Activated CD8-positive, alpha-beta memory T cell treated with anti-CD3 and anti-CD28 coated beads, Interleukin-2, amount 50 U/mL, for 1 hour (primary cell): ENCODE measurements around the gene MAGEB16.

Source experiments
- DNase-seq: peaks from one replicate; pipeline ENCODE4 v3.0.0-alpha.2; 2020; ENCODE audit errors: extremely low read depth

MAGEB16 gene

GRCh38 chrX:35798042-35798441, at the start of gene MAGEB16:
MAGEB16 (plus strand) TSS chrX:35798342; CDS start chrX:35802197, 3,855 bp downstream.
- no peak for DNase-seq

- no peak for DNase-seq
Observed at GRCh38 chrX:35773958-35774564, 24.1 kb upstream of the MAGEB16 start.

DNA sequence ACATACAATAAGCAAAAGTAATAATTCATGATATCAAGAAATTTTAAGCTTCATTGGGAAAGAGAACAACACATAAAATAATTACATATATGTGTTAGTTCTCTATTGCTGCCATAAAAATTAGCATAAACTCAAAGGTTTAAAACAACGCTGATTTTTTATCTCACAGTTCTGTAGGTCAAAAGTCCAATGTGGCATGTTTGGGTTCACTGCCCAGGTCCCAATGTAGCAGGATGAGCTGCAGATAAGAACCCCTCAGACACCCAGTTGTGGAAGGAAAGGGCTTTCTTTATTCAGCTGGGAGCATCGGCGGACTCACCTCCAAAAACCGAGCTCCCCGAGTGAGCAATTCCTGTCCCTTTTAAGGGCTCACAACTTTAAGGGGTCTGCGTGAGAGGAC, 13.1 kb upstream of the MAGEB16 start:
- DNase-seq = no peak

GRCh38 chrX:35786271-35786670, 11.9 kb upstream of the MAGEB16 start:
- no peak for DNase-seq

DNA sequence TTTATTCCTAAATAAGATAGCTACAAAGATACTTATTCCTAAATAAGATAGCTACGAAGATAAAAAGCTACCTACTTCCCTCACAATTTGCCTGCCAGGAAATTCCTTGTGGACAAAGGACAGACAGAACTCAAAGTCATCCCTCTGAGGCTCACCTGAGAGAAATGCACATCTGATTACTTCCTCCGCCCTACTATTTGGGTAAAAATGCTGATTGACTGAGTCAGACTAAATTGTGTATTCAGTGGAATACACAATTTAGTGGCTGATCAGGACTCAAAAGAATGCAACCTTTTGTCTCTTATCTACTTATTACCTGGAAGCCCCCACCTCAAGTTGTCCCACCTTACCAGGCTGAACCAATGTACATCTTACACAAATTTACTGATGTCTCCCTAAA, 10.3 kb upstream of the MAGEB16 start:
- DNase-seq = no peak

DNA sequence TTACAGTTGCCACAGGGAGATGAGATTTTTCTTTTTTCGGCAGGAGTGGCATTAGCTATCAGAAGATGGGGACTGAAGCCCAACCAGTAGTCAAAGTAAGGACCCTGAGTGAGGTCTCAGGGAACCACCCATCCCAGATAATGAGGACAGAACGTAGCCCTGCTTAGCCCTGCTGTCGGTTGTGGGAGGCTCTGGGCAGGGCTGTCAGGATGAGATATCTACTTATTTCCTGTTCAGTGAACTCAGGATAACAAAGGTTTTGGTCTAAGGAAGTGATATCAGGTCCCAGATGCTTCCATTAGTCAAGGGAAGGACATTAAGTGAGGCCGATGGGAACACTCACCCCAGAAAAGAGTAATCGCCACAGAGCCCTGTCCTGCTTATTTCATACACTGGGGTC, 2.3 kb downstream of the MAGEB16 start:
- DNase-seq = no peak

- DNase-seq = no peak
Observed at GRCh38 chrX:35809781-35810180, 11.6 kb downstream of the MAGEB16 start.

DNA sequence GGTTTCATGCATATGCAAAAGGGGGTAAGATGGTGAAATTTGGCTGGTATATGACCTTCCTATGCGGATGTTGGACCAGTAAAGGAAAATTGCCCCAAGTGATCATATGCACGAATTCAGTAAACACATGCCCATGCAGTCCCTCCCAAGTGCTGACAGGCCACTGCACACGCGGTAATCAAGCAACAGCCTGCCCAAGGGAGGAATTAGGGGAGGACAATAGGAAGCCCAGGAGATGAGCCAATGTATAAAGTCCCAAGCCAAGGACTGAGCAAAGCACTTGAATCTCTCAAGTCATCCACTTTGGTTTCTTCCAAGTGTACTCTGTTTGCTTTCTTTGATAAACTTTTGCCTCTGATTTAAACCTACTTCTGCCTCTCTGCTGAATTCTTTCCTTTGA, 21.1 kb downstream of the MAGEB16 start:
- DNase-seq = no peak

DNA sequence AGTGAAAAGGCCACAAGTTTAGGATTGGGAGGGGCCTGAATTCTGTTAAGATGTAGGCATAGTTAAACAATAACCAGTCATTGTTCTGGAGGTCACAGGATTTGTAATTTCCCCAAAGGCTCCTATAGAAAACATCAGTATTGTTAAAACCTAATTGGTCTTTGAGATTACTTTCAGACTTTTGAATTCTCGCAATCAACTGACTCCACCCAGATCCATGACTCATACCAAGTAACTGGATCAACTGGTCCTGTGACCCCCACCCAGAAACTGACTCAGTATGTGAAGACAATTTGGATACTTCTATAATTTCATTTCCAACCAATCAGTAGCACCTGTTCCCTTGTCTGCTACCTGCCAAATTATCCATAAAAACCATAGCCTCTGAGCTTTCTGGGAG, 28.4 kb downstream of the MAGEB16 start:
- DNase-seq = no peak

- DNase-seq = no peak
Observed at GRCh38 chrX:35829501-35829900, 31.4 kb downstream of the MAGEB16 start.

GRCh38 chrX:35841872-35842271, 43.7 kb downstream of the MAGEB16 start:
- DNase-seq = no peak

- DNase-seq = no peak
Observed at GRCh38 chrX:35842674-35843073, 44.5 kb downstream of the MAGEB16 start.

DNA sequence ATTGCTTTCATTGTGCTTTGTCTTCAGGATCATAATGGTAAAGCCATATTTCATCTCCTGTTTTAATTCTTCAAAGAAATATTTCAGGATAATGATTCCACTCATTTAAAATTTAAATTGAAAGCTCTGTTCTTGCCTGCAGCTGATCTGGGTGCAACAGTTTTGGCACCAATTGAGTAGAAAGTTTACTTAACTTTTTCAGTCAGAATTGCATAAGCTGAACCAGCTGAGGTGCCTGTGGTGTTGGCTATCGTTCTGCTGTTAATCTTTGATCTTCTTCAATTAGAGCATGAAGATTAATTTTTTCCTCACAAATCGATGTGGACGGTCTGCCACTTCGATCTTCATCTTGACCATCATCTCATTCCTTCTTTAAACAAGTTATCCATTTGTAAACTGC, 49.6 kb downstream of the MAGEB16 start:
- DNase-seq = no peak
